H1 (cell line): Measurements from ENCODE around the gene DGKI. TPM values are rescaled to one million over a fixed set of nuclear protein-coding genes. Genes with fewer than 3 reads are reported as not detected.

Source experiments
- CTCF ChIA-PET: fragments of 300-600 bp; sonication (Branson Sonifier 250); formaldehyde crosslinking; loops from one replicate; lab custom pipeline; 2021; ENCODE audit not compliant: partially characterized antibody; lab: Charles Lee
- POLR2A ChIA-PET: fragments of 300-600 bp; sonication (Branson Sonifier 250); formaldehyde crosslinking; loops from one replicate; lab custom pipeline; 2021; ENCODE audit warnings: inconsistent platforms; ENCODE audit not compliant: partially characterized antibody; lab: Charles Lee
- DNase-seq, 2 experiments: peaks; one replicate each; pipeline versions ENCODE4 v3.0.0 to v3.0.0-alpha.2; 2010 to 2022; ENCODE audit warnings: low spot score in 2 of 2, low read depth in 1 of 2, mixed read lengths in 1 of 2
- FAIRE-seq: peaks from 2 replicates; lab custom pipeline; 2011; peaks lifted over from hg19 to GRCh38; lab: Jason Lieb, UNC
- H2AFZ ChIP-seq: 2 replicates; pipeline ENCODE4 v1.8.1; 2012; ENCODE audit warnings: low read length, inconsistent platforms
- H2AK5ac ChIP-seq: 2 replicates; pipeline ENCODE4 v1.6.1; 2013; ENCODE audit warnings: low read depth, low read length
- H2BK120ac ChIP-seq: replicated peaks from 2 replicates; pipeline ENCODE3; 2013; ENCODE audit warnings: low read depth, low read length, inconsistent platforms
- H2BK12ac ChIP-seq: 2 replicates; pipeline ENCODE4 v1.6.1; 2013; ENCODE audit warnings: low read depth, low read length
- H2BK15ac ChIP-seq: 2 replicates; pipeline ENCODE4 v1.6.1; 2013; ENCODE audit warnings: low read length
- H2BK20ac ChIP-seq: 2 replicates; pipeline ENCODE4 v1.6.1; 2013; ENCODE audit warnings: low read length
- H2BK5ac ChIP-seq: 2 replicates; pipeline ENCODE4 v1.6.1; 2013; ENCODE audit warnings: low read depth, low read length
- H3K14ac ChIP-seq: 2 replicates; pipeline ENCODE4 v1.6.1; 2013; ENCODE audit warnings: inconsistent platforms; ENCODE audit not compliant: insufficient read length
- H3K18ac ChIP-seq: 2 replicates; pipeline ENCODE4 v1.6.1; 2013; ENCODE audit warnings: low read length; ENCODE audit errors: extremely low read depth
- H3K23ac ChIP-seq: 2 replicates; pipeline ENCODE4 v1.6.1; 2013; ENCODE audit warnings: inconsistent platforms; ENCODE audit not compliant: insufficient read length
- H3K23me2 ChIP-seq: 2 replicates; pipeline ENCODE4 v1.6.1; 2013; ENCODE audit warnings: low read depth, low read length
- H3K27ac ChIP-seq: 2 replicates; pipeline ENCODE4 v1.6.1; 2011; ENCODE audit warnings: low read depth, low read length, inconsistent platforms
- H3K27me3 ChIP-seq, 4 experiments: replicated peaks in 1 of 4; 1 replicate in 1 of 4; 2 replicates in 3 of 4; pipeline versions ENCODE4 v1.6.1 to v1.8.1; 2011 to 2013; ENCODE audit warnings: low read length in 3 of 4, mild to moderate bottlenecking in 3 of 4, inconsistent platforms in 2 of 4, mixed read lengths in 2 of 4, moderate library complexity in 1 of 4; ENCODE audit not compliant: control insufficient read depth in 3 of 4, insufficient read depth in 3 of 4; ENCODE audit errors: extremely low read depth in 1 of 4
- H3K36me3 ChIP-seq, 4 experiments: 2 replicates each; pipeline versions ENCODE4 v1.6.1 to v1.8.1; 2011 to 2013; ENCODE audit warnings: mild to moderate bottlenecking in 4 of 4, low read length in 3 of 4, moderate library complexity in 2 of 4, control low read depth in 1 of 4, inconsistent platforms in 1 of 4; ENCODE audit not compliant: insufficient read depth in 4 of 4, control insufficient read depth in 2 of 4
- H3K4ac ChIP-seq: replicated peaks from 2 replicates; pipeline ENCODE3; 2013; ENCODE audit warnings: low read length, low read depth, mixed read lengths, inconsistent platforms; ENCODE audit not compliant: insufficient read length
- H3K4me1 ChIP-seq, 4 experiments: replicated peaks in 1 of 4; 1 replicate in 1 of 4; 2 replicates in 3 of 4; pipeline versions ENCODE4 v1.6.1 to v1.8.1; 2011 to 2013; ENCODE audit warnings: low read length in 3 of 4, inconsistent platforms in 2 of 4, mixed read lengths in 1 of 4; ENCODE audit not compliant: insufficient read depth in 4 of 4, control insufficient read depth in 3 of 4
- H3K4me2 ChIP-seq, 2 experiments: 2 replicates each; pipeline versions ENCODE4 v1.6.1 to v1.8.1; 2011 to 2013; ENCODE audit warnings: low read depth in 2 of 2, low read length in 2 of 2, control low read depth in 1 of 2, inconsistent platforms in 1 of 2, mild to moderate bottlenecking in 1 of 2; ENCODE audit not compliant: insufficient read depth in 1 of 2
- H3K4me3 ChIP-seq, 4 experiments: fragments of 200-600, 300-600 bp in 1 of 4; sonication (generic), shearing (Covaris generic), sonication (Bioruptor Twin) in 1 of 4; 2 replicates each; pipeline versions ENCODE4 v1.5.1 to v1.8.1; 2011 to 2016; ENCODE audit warnings: low read length in 4 of 4, low read depth in 3 of 4, control low read depth in 2 of 4, inconsistent platforms in 2 of 4, mild to moderate bottlenecking in 2 of 4, mixed read lengths in 1 of 4, moderate library complexity in 1 of 4; ENCODE audit not compliant: insufficient read depth in 2 of 4; ENCODE audit errors: extremely low read depth in 1 of 4
- H3K56ac ChIP-seq: replicated peaks from 2 replicates; pipeline ENCODE3; 2013; ENCODE audit warnings: low read depth, mild to moderate bottlenecking, mixed read lengths, low read length, inconsistent platforms; ENCODE audit not compliant: insufficient read length
- H3K79me1 ChIP-seq: 2 replicates; pipeline ENCODE4 v1.6.1; 2013; ENCODE audit warnings: low read depth, low read length, control low read depth
- H3K79me2 ChIP-seq, 2 experiments: 2 replicates each; pipeline versions ENCODE4 v1.6.1 to v1.8.1; 2012 to 2013; ENCODE audit warnings: low read length in 2 of 2, mild to moderate bottlenecking in 2 of 2, inconsistent platforms in 1 of 2; ENCODE audit not compliant: insufficient read depth in 2 of 2, control insufficient read depth in 1 of 2
- H3K9ac ChIP-seq, 4 experiments: replicated peaks in 1 of 4; 1 replicate in 1 of 4; 2 replicates in 3 of 4; pipeline versions ENCODE4 v1.6.1 to v1.8.1; 2011 to 2013; ENCODE audit warnings: low read depth in 3 of 4, low read length in 3 of 4, control low read depth in 2 of 4, mild to moderate bottlenecking in 2 of 4, moderate library complexity in 2 of 4, inconsistent platforms in 1 of 4; ENCODE audit errors: extremely low read depth in 1 of 4
- H3K9me3 ChIP-seq, 2 experiments: 2 replicates each; pipeline versions ENCODE4 v1.6.1 to v1.8.1; 2012 to 2013; ENCODE audit warnings: mild to moderate bottlenecking in 2 of 2, moderate library complexity in 2 of 2, control low read depth in 1 of 2, inconsistent platforms in 1 of 2, low read depth in 1 of 2, low read length in 1 of 2, mixed read lengths in 1 of 2; ENCODE audit not compliant: insufficient read depth in 2 of 2
- H4K20me1 ChIP-seq, 2 experiments: replicated peaks in 1 of 2; 2 replicates each; pipeline versions ENCODE3 to v1.8.1; 2011 to 2013; ENCODE audit warnings: inconsistent platforms in 2 of 2, low read length in 2 of 2, mild to moderate bottlenecking in 1 of 2; ENCODE audit not compliant: insufficient read depth in 2 of 2, control insufficient read depth in 1 of 2
- H4K5ac ChIP-seq: 2 replicates; pipeline ENCODE4 v1.6.1; 2013; ENCODE audit warnings: low read length, low read depth, mixed read lengths, inconsistent platforms; ENCODE audit not compliant: insufficient read length
- H4K8ac ChIP-seq: 2 replicates; pipeline ENCODE4 v1.8.0; 2013; ENCODE audit warnings: mild to moderate bottlenecking, moderate library complexity, low read length, inconsistent platforms; ENCODE audit not compliant: insufficient read depth; ENCODE audit errors: extremely low read depth
- H4K91ac ChIP-seq: replicated peaks from 2 replicates; pipeline ENCODE3; 2013; ENCODE audit warnings: low read length, mixed read lengths, inconsistent platforms; ENCODE audit not compliant: insufficient read length
- BACH1 ChIP-seq: IDR thresholded peaks from 2 replicates; pipeline ENCODE4 v1.6.1; 2012; ENCODE audit warnings: low read length, improper control_type of control experiment
- CHD2 ChIP-seq: IDR thresholded peaks from 2 replicates; pipeline ENCODE4 v1.6.1; 2012; ENCODE audit warnings: low read length, improper control_type of control experiment
- KDM4A ChIP-seq: IDR thresholded peaks from one replicate; pipeline ENCODE4 v1.7.1; 2012; ENCODE audit warnings: low read depth, mild to moderate bottlenecking, moderate library complexity, low read length, inconsistent platforms; ENCODE audit not compliant: severe bottlenecking
- POU5F1 ChIP-seq: IDR thresholded peaks from 2 replicates; pipeline ENCODE4 v1.6.1; 2011; ENCODE audit warnings: low read depth, mild to moderate bottlenecking, low read length, moderate library complexity
- RBBP5 ChIP-seq: IDR thresholded peaks from 2 replicates; pipeline ENCODE4 v1.7.1; 2012; ENCODE audit warnings: low read depth, mild to moderate bottlenecking, inconsistent platforms, low read length, moderate library complexity, borderline replicate concordance
- SRF ChIP-seq: IDR thresholded peaks from 2 replicates; pipeline ENCODE4 v1.6.1; 2011; ENCODE audit warnings: mild to moderate bottlenecking, low read depth, low read length, moderate library complexity
- TBP ChIP-seq: IDR thresholded peaks from 2 replicates; pipeline ENCODE4 v1.6.1; 2011; ENCODE audit warnings: low read depth, low read length, improper control_type of control experiment
- polyA plus RNA-seq, 7 experiments: library from polyadenylated mRNA; depleted of rRNA in 3 of 7; stranded (reverse) in 5 of 7; unstranded in 2 of 7; fragments of >200 nt in 5 of 7; fragments of 200-250 nt in 2 of 7; gene quantifications; 1 replicate in 5 of 7; 2 replicates in 1 of 7; 4 replicates in 1 of 7; pipeline versions ENCODE4 v1.2.1 to v1.2.3, GENCODE V29; 2011 to 2013; ENCODE audit warnings: missing spikeins in 2 of 7, mixed read lengths in 2 of 7
- total RNA-seq: library from RNA; stranded (reverse); fragmentation: NEBNext Ultra II Directional; extraction: Animal tissue kit (Norgen Biotek cat#: 25700); gene quantifications from 2 replicates; pipeline ENCODE4 v1.2.1, GENCODE V29; 2021
- TF ChIP-seq, protein P1 (sequence below): IDR thresholded peaks from 2 replicates; pipeline ENCODE4 v1.6.1; 2012; ENCODE audit warnings: low read length, inconsistent platforms
- TF ChIP-seq, protein P2 (sequence below): IDR thresholded peaks from 2 replicates; pipeline ENCODE4 v1.6.1; 2011; ENCODE audit warnings: low read length, improper control_type of control experiment
- TF ChIP-seq, protein P3 (sequence below), 3 experiments: IDR thresholded peaks; 1 replicate in 2 of 3; 2 replicates in 1 of 3; pipeline versions ENCODE4 v1.5.1 to v1.6.1; 2011; ENCODE audit warnings: low read length in 3 of 3, mild to moderate bottlenecking in 3 of 3, inconsistent platforms in 2 of 3, low read depth in 1 of 3, moderate library complexity in 1 of 3; ENCODE audit not compliant: insufficient read depth in 1 of 3; ENCODE audit errors: control extremely low read depth in 1 of 3

DGKI gene
- total and polyA plus RNA-seq, 2 of the 8 experiments (the other 6 are each of a cell fraction or from before 2014, with no cell fraction given) = 0.20 to 0.71 TPM

DNA sequence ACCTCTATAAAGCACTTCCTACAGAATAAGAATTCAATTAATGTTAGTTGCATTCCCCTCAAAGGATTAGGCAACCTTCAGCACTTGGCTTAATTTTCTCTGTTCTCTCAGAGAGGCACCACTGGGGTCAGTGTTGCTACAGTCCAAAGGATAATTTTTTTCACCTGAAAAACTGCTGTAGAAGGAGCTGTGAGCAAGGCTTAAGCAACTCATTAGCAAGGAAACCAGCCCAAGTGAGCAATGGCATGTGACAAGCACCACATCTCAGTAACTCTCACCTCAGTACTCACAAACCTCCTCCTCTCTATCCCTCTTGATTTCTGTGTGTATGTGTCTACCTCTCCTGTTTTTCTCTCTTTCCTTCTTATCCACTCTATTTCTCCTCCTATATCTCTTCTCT, 55.9 kb downstream of the DGKI start:
- H3K79me1 ChIP-seq = no peaks in the 10 kb centered on the region
- H3K4me1 ChIP-seq = no peaks in the 10 kb centered on the region
- POLR2A ChIA-PET = no interaction called here
- H4K91ac ChIP-seq = no peak overlapping the region
- H3K27ac ChIP-seq = no peak overlapping the region
- no peak overlapping the region for H2BK5ac ChIP-seq
- FAIRE-seq (no peak), DNase-seq (no peak)
- H2BK120ac ChIP-seq = no peak overlapping the region
- no peak overlapping the region for H3K4ac ChIP-seq
- H2BK12ac ChIP-seq = no peak overlapping the region
- H3K23ac ChIP-seq = no peak overlapping the region
- H3K27me3 ChIP-seq = no peaks in the 10 kb centered on the region
- H4K5ac ChIP-seq = no peak overlapping the region
- H2AFZ ChIP-seq = no peak overlapping the region
- CTCF ChIA-PET = interaction anchor here (0.9 to 1.7 kb wide), 8 partner anchors 8 to 218 kb away, joined by 3 to 6 read pairs (median 3); no protein-coding TSS in a partner anchor
- H3K9ac ChIP-seq = no peak overlapping the region
- H2BK15ac ChIP-seq = no peak overlapping the region
- no peaks in the 10 kb centered on the region for H3K79me2 ChIP-seq
- H2AK5ac ChIP-seq = no peak overlapping the region
- H4K8ac ChIP-seq = no peak overlapping the region
- no peaks in the 10 kb centered on the region for H4K20me1 ChIP-seq
- H3K14ac ChIP-seq = no peak overlapping the region
- H2BK20ac ChIP-seq = no peak overlapping the region
- H3K18ac ChIP-seq = no peak overlapping the region
- H3K4me3 ChIP-seq = no peak overlapping the region
- H3K23me2 ChIP-seq = peaks cover 3% of the 10 kb centered on the region; the same call in 1 of the 2 replicates
- peaks cover 4% of the 10 kb centered on the region in 2 experiments; a peak in 2 of 4 replicates for H3K9me3 ChIP-seq
- no peaks in the 10 kb centered on the region; a peak in 1 of 8 replicates for H3K36me3 ChIP-seq
- no peak overlapping the region for H3K4me2 ChIP-seq
- H3K56ac ChIP-seq = no peak overlapping the region
- TF ChIP-seq TBP (no peak), KDM4A (no peak), CHD2 (no peak), SRF (no peak), BACH1 (no peak), POU5F1 (no peak), RBBP5 (no peak)
- TF ChIP-seq, protein P1, sequence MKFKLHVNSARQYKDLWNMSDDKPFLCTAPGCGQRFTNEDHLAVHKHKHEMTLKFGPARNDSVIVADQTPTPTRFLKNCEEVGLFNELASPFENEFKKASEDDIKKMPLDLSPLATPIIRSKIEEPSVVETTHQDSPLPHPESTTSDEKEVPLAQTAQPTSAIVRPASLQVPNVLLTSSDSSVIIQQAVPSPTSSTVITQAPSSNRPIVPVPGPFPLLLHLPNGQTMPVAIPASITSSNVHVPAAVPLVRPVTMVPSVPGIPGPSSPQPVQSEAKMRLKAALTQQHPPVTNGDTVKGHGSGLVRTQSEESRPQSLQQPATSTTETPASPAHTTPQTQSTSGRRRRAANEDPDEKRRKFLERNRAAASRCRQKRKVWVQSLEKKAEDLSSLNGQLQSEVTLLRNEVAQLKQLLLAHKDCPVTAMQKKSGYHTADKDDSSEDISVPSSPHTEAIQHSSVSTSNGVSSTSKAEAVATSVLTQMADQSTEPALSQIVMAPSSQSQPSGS = no peak
- TF ChIP-seq, protein P2, sequence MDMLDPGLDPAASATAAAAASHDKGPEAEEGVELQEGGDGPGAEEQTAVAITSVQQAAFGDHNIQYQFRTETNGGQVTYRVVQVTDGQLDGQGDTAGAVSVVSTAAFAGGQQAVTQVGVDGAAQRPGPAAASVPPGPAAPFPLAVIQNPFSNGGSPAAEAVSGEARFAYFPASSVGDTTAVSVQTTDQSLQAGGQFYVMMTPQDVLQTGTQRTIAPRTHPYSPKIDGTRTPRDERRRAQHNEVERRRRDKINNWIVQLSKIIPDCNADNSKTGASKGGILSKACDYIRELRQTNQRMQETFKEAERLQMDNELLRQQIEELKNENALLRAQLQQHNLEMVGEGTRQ = no peak
- TF ChIP-seq, protein P3, sequence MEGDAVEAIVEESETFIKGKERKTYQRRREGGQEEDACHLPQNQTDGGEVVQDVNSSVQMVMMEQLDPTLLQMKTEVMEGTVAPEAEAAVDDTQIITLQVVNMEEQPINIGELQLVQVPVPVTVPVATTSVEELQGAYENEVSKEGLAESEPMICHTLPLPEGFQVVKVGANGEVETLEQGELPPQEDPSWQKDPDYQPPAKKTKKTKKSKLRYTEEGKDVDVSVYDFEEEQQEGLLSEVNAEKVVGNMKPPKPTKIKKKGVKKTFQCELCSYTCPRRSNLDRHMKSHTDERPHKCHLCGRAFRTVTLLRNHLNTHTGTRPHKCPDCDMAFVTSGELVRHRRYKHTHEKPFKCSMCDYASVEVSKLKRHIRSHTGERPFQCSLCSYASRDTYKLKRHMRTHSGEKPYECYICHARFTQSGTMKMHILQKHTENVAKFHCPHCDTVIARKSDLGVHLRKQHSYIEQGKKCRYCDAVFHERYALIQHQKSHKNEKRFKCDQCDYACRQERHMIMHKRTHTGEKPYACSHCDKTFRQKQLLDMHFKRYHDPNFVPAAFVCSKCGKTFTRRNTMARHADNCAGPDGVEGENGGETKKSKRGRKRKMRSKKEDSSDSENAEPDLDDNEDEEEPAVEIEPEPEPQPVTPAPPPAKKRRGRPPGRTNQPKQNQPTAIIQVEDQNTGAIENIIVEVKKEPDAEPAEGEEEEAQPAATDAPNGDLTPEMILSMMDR (IDR thresholded peaks at IDR 0.05; ENCODE audit: control extremely low read depth in 1 of 3, insufficient read depth in 1 of 3, low read depth in 1 of 3, low read length in 3 of 3) = no peak
